GM12865 (cell line): ENCODE measurements around the gene RSRC1.
"Not testable (repeated sequence)": the region's sequence is repeated elsewhere in the genome, so short reads cannot be mapped to it uniquely, and the experiment has no call there.

Experiments used
- DNase-seq: peaks from one replicate; pipeline ENCODE4 v3.0.0; 2010; ENCODE audit warnings: low read depth
- H3K4me3 ChIP-seq: 2 replicates; pipeline ENCODE4 v1.5.1; 2011; ENCODE audit warnings: mild to moderate bottlenecking, low read depth, low read length, control low read depth
- CTCF ChIP-seq: IDR thresholded peaks from 2 replicates; pipeline ENCODE4 v1.5.1; 2011; ENCODE audit warnings: low read length, control low read depth, low read depth, inconsistent platforms; ENCODE audit not compliant: insufficient read depth; ENCODE audit errors: missing control alignments

The RSRC1 gene

GRCh38 chr3:158312560-158313141 is 202.8 kb downstream of the RSRC1 start:
- no peak overlapping the region for H3K4me3 ChIP-seq
- TF ChIP-seq CTCF, result no peak
- DNase-seq, result no peak

DNA sequence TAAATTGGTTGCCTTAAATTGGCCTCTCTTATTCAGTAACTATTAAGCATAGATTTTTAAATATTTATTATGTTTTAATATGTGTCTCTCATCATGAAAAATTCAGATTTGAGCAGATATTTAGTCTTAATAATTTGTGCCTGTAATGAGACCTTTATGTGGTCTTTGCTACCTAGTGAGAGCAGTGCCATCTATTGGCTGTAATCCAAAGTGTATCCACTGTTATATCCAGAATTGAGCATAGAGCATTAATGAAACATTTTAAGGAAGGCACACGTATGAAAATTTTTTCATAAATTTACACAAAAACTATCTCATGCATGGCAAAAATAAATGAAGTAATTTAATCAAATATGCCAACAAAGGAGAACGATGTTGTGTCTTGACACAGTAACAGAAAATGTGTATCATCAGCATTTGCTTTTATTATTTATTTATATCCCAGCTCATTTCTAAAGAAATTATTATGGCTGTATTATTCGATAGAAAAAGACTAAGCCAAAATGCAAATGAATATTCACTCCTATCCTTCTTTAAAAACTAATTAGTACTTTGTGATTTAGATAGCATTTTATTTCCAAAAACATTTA is 203.5 kb downstream of the RSRC1 start:
- peak; percentile 53 for TF ChIP-seq CTCF
- no peak overlapping the region for H3K4me3 ChIP-seq

DNA sequence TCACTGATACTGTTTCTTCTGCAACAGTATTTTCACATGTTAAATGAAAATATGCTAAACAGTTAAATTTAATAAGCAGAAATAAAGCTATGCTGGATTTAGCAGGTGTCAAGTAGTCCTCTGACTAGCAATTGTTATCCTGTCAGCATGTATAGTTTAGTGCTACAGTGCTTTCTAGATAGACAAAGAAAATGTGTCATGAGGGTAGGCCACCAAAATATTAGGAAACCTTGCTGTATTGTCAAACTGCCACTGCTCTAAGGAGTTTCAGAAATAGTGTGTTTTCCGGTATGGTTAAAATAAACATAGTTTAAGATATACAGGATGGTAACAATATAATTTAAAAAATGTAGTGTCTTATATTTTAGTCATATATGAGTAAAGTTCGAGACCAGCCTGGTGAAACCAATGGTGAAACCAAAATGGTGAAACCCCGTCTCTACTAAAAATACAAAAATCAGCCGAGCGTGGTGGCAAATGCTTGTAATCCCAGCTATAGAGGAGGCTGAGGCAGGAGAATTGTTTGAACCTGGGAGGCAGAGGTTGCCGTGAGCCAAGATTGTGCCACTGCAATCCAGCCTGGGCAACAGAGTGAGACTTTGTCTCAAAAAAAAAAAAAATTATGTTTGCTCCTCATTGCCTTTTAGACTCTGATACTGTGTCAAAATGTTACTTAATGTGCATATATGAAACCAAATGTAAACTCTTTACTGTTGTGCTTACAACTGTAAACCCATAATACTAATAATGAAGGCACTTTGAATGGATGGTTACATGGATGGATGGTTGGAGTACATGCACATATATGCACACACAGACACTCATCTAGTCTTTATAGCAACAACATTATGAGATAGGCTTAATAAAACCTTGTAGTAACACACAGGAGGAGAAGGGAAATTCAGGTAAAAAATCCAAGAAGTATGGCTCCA is 204.8 kb downstream of the RSRC1 start:
- DNase-seq, result peak; percentile 45
- TF ChIP-seq CTCF, result no peak
- H3K4me3 ChIP-seq, result no peak overlapping the region

More for the DNA sequence above, 203.5 kb downstream of the RSRC1 start:
- DNase-seq, result peak; percentile 53

GRCh38 chr3:158329696-158330441 is 220.0 kb downstream of the RSRC1 start:
- DNase-seq, H3K4me3 ChIP-seq: not testable (repeated sequence)

DNA sequence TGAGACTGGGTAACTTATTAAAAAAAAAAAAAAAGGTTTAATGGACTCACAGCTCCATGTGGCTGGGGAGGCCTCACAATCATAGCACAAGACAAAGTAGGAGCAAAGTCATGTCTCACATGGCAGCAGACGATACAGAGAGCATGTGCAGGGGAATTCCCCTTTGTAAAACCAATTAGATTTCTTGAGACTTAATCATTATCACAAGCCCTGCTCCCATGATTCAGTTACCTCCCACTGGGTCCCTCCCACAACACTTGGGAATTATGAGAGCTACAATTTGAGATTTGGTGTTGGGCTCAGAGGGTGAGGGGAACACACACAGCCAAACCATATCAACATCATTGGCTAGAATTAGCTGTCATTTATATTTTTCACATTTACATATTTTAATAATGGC is 221.0 kb downstream of the RSRC1 start:
- no peak for TF ChIP-seq CTCF
- H3K4me3 ChIP-seq, result no peak overlapping the region
- no peak for DNase-seq

DNA sequence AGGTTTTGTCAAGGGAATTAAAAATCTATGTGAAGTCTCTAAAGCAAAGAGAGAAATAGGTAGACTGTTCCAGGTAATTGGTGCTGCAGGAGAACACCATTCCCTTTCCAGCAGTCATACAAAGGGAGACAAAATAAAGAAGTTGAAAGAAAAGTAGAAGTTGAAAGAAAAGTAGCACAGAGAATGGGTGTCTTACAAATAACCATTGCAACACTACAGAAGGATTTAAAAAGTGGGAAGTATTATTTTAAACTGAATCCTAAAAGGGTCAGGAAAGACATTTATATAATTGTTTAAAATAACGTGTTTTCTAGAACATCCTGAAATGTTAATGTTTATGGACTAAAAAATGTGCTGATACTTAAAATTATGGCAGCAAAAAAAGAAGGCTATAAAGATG is 223.8 kb downstream of the RSRC1 start:
- TF ChIP-seq CTCF, result no peak
- no peak overlapping the region for H3K4me3 ChIP-seq
- no peak for DNase-seq

DNA sequence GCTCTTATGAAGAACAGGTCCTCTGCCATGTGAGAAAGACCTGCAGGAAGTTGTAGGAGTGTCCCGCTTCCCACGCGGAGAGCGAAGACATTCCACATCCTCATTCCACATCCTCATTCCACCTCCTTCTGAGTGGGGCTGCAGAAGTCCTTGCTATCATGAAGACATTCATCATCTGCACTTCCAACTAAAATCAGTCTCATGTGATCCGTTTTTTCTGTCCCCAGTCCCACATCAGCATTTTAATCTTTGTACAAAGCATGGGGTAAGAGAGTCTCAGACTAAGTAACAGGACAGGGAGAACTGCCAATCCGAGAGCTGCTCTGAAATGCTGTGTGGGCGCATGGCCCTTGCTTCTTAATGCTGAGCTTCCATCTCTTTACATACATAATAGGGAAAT is 227.2 kb downstream of the RSRC1 start:
- DNase-seq, result no peak
- no peak for TF ChIP-seq CTCF
- no peak overlapping the region for H3K4me3 ChIP-seq
